Caco-2 (cell line): ENCODE measurements around the gene RPL14. TPM values are rescaled to one million over a fixed set of nuclear protein-coding genes. Genes with fewer than 3 reads are reported as not detected.
A peak's percentile ranks its signal among the peaks of the same experiment; 100 is the strongest.

Experiments
- BruUV-seq: library from RNA; stranded (reverse); fragments of 400-500 nt; replicated peaks from 2 replicates; lab custom pipeline; 2021; lab: Mats Ljungman, UMichigan
- CTCF ChIA-PET: fragments of 300-600 bp; sonication (Branson Sonifier 250); formaldehyde crosslinking; loops from one replicate; lab custom pipeline; 2022; ENCODE audit warnings: antibody characterized with exemption; lab: Charles Lee
- POLR2A ChIA-PET: fragments of 300-600 bp; sonication (Branson Sonifier 250); formaldehyde crosslinking; loops from one replicate; lab custom pipeline; 2022; ENCODE audit warnings: antibody characterized with exemption; lab: Charles Lee
- DNase-seq, 2 experiments: peaks; one replicate each; pipeline versions ENCODE4 v3.0.0 to v3.0.0-alpha.2; 2020 to 2022
- H3K27me3 ChIP-seq: replicated peaks from 2 replicates; pipeline ENCODE4 v1.6.0; 2011; ENCODE audit warnings: low read length; ENCODE audit not compliant: control insufficient read depth, insufficient read depth
- H3K36me3 ChIP-seq: 2 replicates; pipeline ENCODE4 v1.5.1; 2011; ENCODE audit warnings: low read length; ENCODE audit not compliant: control insufficient read depth, insufficient read depth
- H3K4me1 ChIP-seq: fragments of 250-450 bp; sonication (Bioruptor Pico); 2 replicates; pipeline ENCODE4 v1.5.1; 2020; ENCODE audit warnings: mild to moderate bottlenecking
- H3K4me3 ChIP-seq: 2 replicates; pipeline ENCODE4 v1.5.1; 2011; ENCODE audit warnings: low read depth, mild to moderate bottlenecking, control low read depth, low read length
- H3K9me3 ChIP-seq: fragments of 250-450 bp; sonication (Bioruptor Pico); 2 replicates; pipeline ENCODE4 v1.5.1; 2020; ENCODE audit warnings: mild to moderate bottlenecking, moderate library complexity
- H3K27ac Mint-ChIP-seq: one replicate; pipeline ENCODE4 v1.8.0; 2022; ENCODE audit warnings: mixed read lengths; ENCODE audit not compliant: unreplicated experiment
- H3K27me3 Mint-ChIP-seq: one replicate; pipeline ENCODE4 v1.8.0; 2022; ENCODE audit warnings: mixed read lengths; ENCODE audit not compliant: insufficient read depth, unreplicated experiment
- H3K36me3 Mint-ChIP-seq: one replicate; pipeline ENCODE4 v1.8.0; 2022; ENCODE audit warnings: mild to moderate bottlenecking, mixed read lengths; ENCODE audit not compliant: insufficient read depth, unreplicated experiment
- H3K4me1 Mint-ChIP-seq: one replicate; pipeline ENCODE4 v1.8.0; 2022; ENCODE audit warnings: low read depth, mixed read lengths; ENCODE audit not compliant: unreplicated experiment
- H3K4me3 Mint-ChIP-seq: one replicate; pipeline ENCODE4 v1.8.0; 2022; ENCODE audit warnings: mild to moderate bottlenecking, moderate library complexity, mixed read lengths; ENCODE audit not compliant: unreplicated experiment
- H3K9me3 Mint-ChIP-seq: one replicate; pipeline ENCODE4 v1.8.0; 2022; ENCODE audit warnings: mixed read lengths; ENCODE audit not compliant: unreplicated experiment
- intact Hi-C: fragments of 100-400 bp; cut with micrococcal nuclease; formaldehyde crosslinking; loops from one replicate; pipeline ENCODE4 v1.10.0; 2022; ENCODE audit not compliant: unreplicated experiment
- total RNA-seq: library from RNA; stranded (reverse); gene quantifications from 2 replicates; pipeline ENCODE4 v1.2.3, GENCODE V29; 2022
- TF ChIP-seq, protein P1 (sequence below), 2 experiments: fragments of 200-600 bp in 1 of 2; IDR thresholded peaks; 1 replicate in 1 of 2; 2 replicates in 1 of 2; pipeline versions ENCODE4 v1.5.1 to v1.8.0; 2011 to 2022; ENCODE audit warnings: antibody characterized with exemption in 1 of 2, control low read depth in 1 of 2, inconsistent platforms in 1 of 2, low read depth in 1 of 2, low read length in 1 of 2, mild to moderate bottlenecking in 1 of 2, moderate library complexity in 1 of 2; ENCODE audit not compliant: insufficient read depth in 1 of 2, severe bottlenecking in 1 of 2, unreplicated experiment in 1 of 2

RPL14 gene
- total RNA-seq, 1 experiment from 2014 or later = 1,589 TPM

DNA sequence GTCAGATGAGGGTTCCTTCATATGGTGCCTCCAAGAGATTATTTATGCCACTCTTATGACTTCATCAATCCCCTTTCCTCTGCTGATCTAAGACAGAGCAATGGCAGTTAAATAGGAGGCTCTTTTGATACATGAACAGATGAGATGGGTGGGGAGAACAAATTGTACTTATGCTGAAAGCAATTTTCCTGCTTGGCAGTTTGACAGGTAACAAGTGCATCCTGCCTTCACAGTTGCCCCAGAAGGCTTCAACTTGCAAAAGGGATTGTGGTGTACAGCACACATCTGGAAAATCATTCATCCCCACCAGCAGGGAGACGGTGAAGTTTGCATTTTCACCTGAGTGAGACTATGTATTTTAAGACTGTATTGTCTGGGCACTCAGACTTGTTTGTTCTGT lies 42.9 kb upstream of the RPL14 start:
- H3K4me3 Mint-ChIP-seq = no peak overlapping the region
- CTCF ChIA-PET = no interaction called here

DNA sequence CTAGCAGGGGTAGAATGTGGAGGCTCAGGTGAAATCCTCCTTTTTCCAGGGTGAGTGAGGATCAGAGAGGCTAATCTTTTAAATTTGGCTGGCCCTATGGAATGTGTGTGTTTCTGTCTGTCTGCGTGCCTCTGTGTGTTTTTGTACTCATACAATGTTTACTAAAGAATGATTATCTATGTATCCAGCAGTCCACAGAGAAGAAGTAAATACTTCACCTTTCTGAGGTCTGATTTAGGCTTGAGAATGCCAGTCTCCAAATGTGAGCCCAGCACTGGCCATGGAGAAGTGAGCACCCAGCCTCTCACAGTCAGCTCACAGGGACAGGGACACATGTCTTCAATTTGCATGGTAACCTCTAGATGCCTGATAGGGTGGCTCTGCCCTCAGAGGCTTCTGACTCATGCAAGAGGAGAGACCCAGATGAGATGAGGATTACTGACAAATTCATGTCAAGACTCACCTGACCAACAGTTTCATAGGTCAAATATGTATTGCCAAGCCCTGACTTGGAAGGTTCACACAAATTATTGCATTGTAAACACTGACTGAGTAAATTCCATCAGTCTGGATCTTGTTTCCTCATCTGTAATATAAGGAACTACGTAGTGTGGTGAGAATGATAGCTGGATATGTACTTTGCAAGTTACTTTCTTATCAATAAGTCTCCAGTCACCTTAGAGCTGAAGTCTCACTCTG lies 39.1 kb upstream of the RPL14 start:
- H3K36me3 Mint-ChIP-seq = peaks cover 5% of the 10 kb centered on the region
- Histone ChIP-seq H3K36me3 (no peaks in the 10 kb centered on the region), H3K4me3 (no peak overlapping the region), H3K9me3 (no peaks in the 10 kb centered on the region), H3K27me3 (no peaks in the 10 kb centered on the region), H3K4me1 (peaks cover 10% of the 10 kb centered on the region)
- no peak overlapping the region for H3K27ac Mint-ChIP-seq
- intact Hi-C loops = no loop called here
- peaks cover 6% of the 10 kb centered on the region for H3K4me1 Mint-ChIP-seq
- peak; percentile 22 to 46 for DNase-seq
- TF ChIP-seq, protein P1, sequence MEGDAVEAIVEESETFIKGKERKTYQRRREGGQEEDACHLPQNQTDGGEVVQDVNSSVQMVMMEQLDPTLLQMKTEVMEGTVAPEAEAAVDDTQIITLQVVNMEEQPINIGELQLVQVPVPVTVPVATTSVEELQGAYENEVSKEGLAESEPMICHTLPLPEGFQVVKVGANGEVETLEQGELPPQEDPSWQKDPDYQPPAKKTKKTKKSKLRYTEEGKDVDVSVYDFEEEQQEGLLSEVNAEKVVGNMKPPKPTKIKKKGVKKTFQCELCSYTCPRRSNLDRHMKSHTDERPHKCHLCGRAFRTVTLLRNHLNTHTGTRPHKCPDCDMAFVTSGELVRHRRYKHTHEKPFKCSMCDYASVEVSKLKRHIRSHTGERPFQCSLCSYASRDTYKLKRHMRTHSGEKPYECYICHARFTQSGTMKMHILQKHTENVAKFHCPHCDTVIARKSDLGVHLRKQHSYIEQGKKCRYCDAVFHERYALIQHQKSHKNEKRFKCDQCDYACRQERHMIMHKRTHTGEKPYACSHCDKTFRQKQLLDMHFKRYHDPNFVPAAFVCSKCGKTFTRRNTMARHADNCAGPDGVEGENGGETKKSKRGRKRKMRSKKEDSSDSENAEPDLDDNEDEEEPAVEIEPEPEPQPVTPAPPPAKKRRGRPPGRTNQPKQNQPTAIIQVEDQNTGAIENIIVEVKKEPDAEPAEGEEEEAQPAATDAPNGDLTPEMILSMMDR (IDR thresholded peaks at IDR 0.05; ENCODE audit: insufficient read depth in 1 of 2, low read depth in 1 of 2, low read length in 1 of 2, severe bottlenecking in 1 of 2, unreplicated experiment in 1 of 2) = no peak
- no TSS peak for BruUV-seq
- no peak overlapping the region for H3K4me3 Mint-ChIP-seq
- CTCF ChIA-PET = no interaction called here
- H3K27me3 Mint-ChIP-seq = peaks cover 3% of the 10 kb centered on the region
- no peaks in the 10 kb centered on the region for H3K9me3 Mint-ChIP-seq
- POLR2A ChIA-PET = interaction anchor here (0.6 kb wide), 1 partner anchor 39 kb away, joined by 3 read pairs; the partner anchor contains the start of gene RPL14

More for the DNA sequence above, 42.9 kb upstream of the RPL14 start:
- H3K9me3 ChIP-seq = no peaks in the 10 kb centered on the region
- Mint-ChIP-seq H3K27ac (no peak overlapping the region), H3K27me3 (peaks cover 11% of the 10 kb centered on the region), H3K4me1 (peaks cover 6% of the 10 kb centered on the region), H3K9me3 (no peaks in the 10 kb centered on the region), H3K36me3 (peaks cover 5% of the 10 kb centered on the region)
- no peak overlapping the region for H3K4me3 ChIP-seq
- intact Hi-C loops = no loop called here
- BruUV-seq = no TSS peak
- DNase-seq = no peak
- H3K36me3 ChIP-seq = no peaks in the 10 kb centered on the region
- POLR2A ChIA-PET = no interaction called here
- H3K4me1 ChIP-seq = peaks cover 10% of the 10 kb centered on the region
- H3K27me3 ChIP-seq = no peaks in the 10 kb centered on the region
- TF ChIP-seq, protein P1 (IDR thresholded peaks at IDR 0.05; ENCODE audit: insufficient read depth in 1 of 2, low read depth in 1 of 2, low read length in 1 of 2, severe bottlenecking in 1 of 2, unreplicated experiment in 1 of 2) = no peak

DNA sequence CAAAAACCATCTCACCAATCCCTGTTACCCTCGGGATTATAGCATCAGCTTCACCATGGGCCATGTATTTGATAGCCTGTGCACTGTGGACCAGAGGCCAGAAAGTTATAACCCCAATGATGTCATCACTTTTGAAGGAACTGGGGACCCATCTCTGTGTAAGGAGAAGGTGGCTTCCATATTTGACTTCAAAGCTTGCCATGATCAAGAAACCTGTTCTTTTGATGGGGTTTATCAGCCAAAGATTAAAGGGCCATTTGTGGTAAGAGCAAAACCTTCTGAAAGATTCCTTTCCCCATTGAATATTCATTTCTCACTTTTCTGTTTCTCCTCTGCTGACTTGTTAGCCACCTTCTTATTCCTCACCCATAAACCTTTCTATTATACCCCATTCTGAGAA lies 34.3 kb upstream of the RPL14 start:
- CTCF ChIA-PET = no interaction called here
- no TSS peak for BruUV-seq
- DNase-seq = no peak
- Mint-ChIP-seq H3K4me3 (no peak overlapping the region), H3K27ac (no peak overlapping the region), H3K27me3 (no peaks in the 10 kb centered on the region), H3K9me3 (no peaks in the 10 kb centered on the region), H3K36me3 (no peaks in the 10 kb centered on the region), H3K4me1 (peaks cover 3% of the 10 kb centered on the region)
- Histone ChIP-seq H3K27me3 (no peaks in the 10 kb centered on the region), H3K4me1 (peaks cover 6% of the 10 kb centered on the region), H3K4me3 (no peak overlapping the region), H3K36me3 (no peaks in the 10 kb centered on the region), H3K9me3 (no peaks in the 10 kb centered on the region)
- POLR2A ChIA-PET = no interaction called here
- intact Hi-C loops = no loop called here
- TF ChIP-seq, protein P1 (IDR thresholded peaks at IDR 0.05; ENCODE audit: insufficient read depth in 1 of 2, low read depth in 1 of 2, low read length in 1 of 2, severe bottlenecking in 1 of 2, unreplicated experiment in 1 of 2) = no peak
